Measurements from ENCODE around the gene CEP85L. TPM values are rescaled to one million over a fixed set of nuclear protein-coding genes. Genes with fewer than 3 reads are reported as not detected.

Gene CEP85L
- total RNA-seq, 4 donors from 2014 or later: 5.3 to 10.5 (median 8.7) TPM

- H3K9me3 ChIP-seq: no peaks in the 10 kb centered on the region
- intact Hi-C loops (cut with DNase I; ENCODE audit: low total_unique reads): no loop called here
- H3K36me3 ChIP-seq: no peaks in the 10 kb centered on the region
- H3K27ac ChIP-seq: no peak overlapping the region
- in situ Hi-C loops (cut with MboI; ENCODE audit: low pct_ligation_motif_present in 1 of 4, low pct_unique_long_range_greater_than_20kb in 1 of 4, low sequenced_read_pairs in 3 of 4): no loop called here
- no peak overlapping the region for H3K4me3 ChIP-seq
- TF ChIP-seq POLR2AphosphoS5 (IDR thresholded peaks at IDR 0.05): no peak
- TF ChIP-seq CTCF (IDR thresholded peaks at IDR 0.05): no peak
- TF ChIP-seq EP300 (IDR thresholded peaks at IDR 0.05; ENCODE audit: low read depth): no peak
- no peak for TF ChIP-seq POLR2A (IDR thresholded peaks at IDR 0.05)
- DNase-seq: no peak
- H3K27me3 ChIP-seq: no peaks in the 10 kb centered on the region
- peaks cover 0 to 11% (median 3%) of the 10 kb centered on the region in 4 donors for H3K4me1 ChIP-seq
Observed at GRCh38 chr6:118638288-118638687, 13.1 kb downstream of the CEP85L start.

- Histone ChIP-seq H3K4me3 (no peak overlapping the region), H3K36me3 (no peaks in the 10 kb centered on the region), H3K27ac (no peak overlapping the region), H3K9me3 (no peaks in the 10 kb centered on the region), H3K4me1 (peaks cover 0 to 11% (median 3%) of the 10 kb centered on the region in 4 donors), H3K27me3 (no peaks in the 10 kb centered on the region)
- 80% methylated on average over 3 of the region's 3 CpGs; no CpG with 5 or more reads in 1 of the 2 donors for WGBS, 2 donors (ENCODE audit: low coverage in 1 of 2)
- TF ChIP-seq CTCF (IDR thresholded peaks at IDR 0.05) (no peak), POLR2AphosphoS5 (IDR thresholded peaks at IDR 0.05) (no peak), EP300 (IDR thresholded peaks at IDR 0.05; ENCODE audit: low read depth) (no peak), POLR2A (IDR thresholded peaks at IDR 0.05) (no peak)
- intact Hi-C loops (cut with DNase I; ENCODE audit: low total_unique reads) (no loop called here), in situ Hi-C loops (cut with MboI; ENCODE audit: low pct_ligation_motif_present in 1 of 4, low pct_unique_long_range_greater_than_20kb in 1 of 4, low sequenced_read_pairs in 3 of 4) (no loop called here)
- DNase-seq: no peak
Observed at GRCh38 chr6:118635909-118636735, 15.3 kb downstream of the CEP85L start.

GRCh38 chr6:118632359-118632758, 19.0 kb downstream of the CEP85L start:
- in situ Hi-C loops (cut with MboI; ENCODE audit: low pct_ligation_motif_present in 1 of 4, low pct_unique_long_range_greater_than_20kb in 1 of 4, low sequenced_read_pairs in 3 of 4) (no loop called here), intact Hi-C loops (cut with DNase I; ENCODE audit: low total_unique reads) (no loop called here)
- DNase-seq: no peak
- Histone ChIP-seq H3K27ac (no peak overlapping the region), H3K36me3 (no peaks in the 10 kb centered on the region), H3K27me3 (no peaks in the 10 kb centered on the region), H3K4me1 (no peaks in the 10 kb centered on the region), H3K9me3 (no peaks in the 10 kb centered on the region), H3K4me3 (no peak overlapping the region)
- TF ChIP-seq POLR2A (IDR thresholded peaks at IDR 0.05): no peak
- TF ChIP-seq POLR2AphosphoS5 (IDR thresholded peaks at IDR 0.05): no peak
- TF ChIP-seq EP300 (IDR thresholded peaks at IDR 0.05; ENCODE audit: low read depth): no peak
- TF ChIP-seq CTCF (IDR thresholded peaks at IDR 0.05): no peak
- 82 to 100% methylated on average over 1 to 2 of the region's 2 CpGs for WGBS, 2 donors (ENCODE audit: low coverage in 1 of 2)

GRCh38 chr6:118630923-118631322, 20.5 kb downstream of the CEP85L start:
- Histone ChIP-seq H3K4me3 (no peak overlapping the region), H3K27me3 (no peaks in the 10 kb centered on the region), H3K9me3 (no peaks in the 10 kb centered on the region), H3K36me3 (no peaks in the 10 kb centered on the region), H3K27ac (no peak overlapping the region), H3K4me1 (no peaks in the 10 kb centered on the region)
- TF ChIP-seq POLR2A (IDR thresholded peaks at IDR 0.05): no peak
- no peak for TF ChIP-seq EP300 (IDR thresholded peaks at IDR 0.05; ENCODE audit: low read depth)
- no peak for TF ChIP-seq CTCF (IDR thresholded peaks at IDR 0.05)
- no peak for TF ChIP-seq POLR2AphosphoS5 (IDR thresholded peaks at IDR 0.05)
- no peak for DNase-seq
- WGBS, 2 donors (ENCODE audit: low coverage in 1 of 2): 83 to 96% methylated on average over 1 of the region's 1 CpG
- intact Hi-C loops (cut with DNase I; ENCODE audit: low total_unique reads): no loop called here
- in situ Hi-C loops (cut with MboI; ENCODE audit: low pct_ligation_motif_present in 1 of 4, low pct_unique_long_range_greater_than_20kb in 1 of 4, low sequenced_read_pairs in 3 of 4): no loop called here

All from transverse colon (tissue), 4 donors.